IPS DF 4.7 (cell line): Measurements from ENCODE around the gene TELO2.
"Not testable (repeated sequence)": the region's sequence is repeated elsewhere in the genome, so short reads cannot be mapped to it uniquely, and the experiment has no call there.

Experiments used
- DNase-seq: peaks from one replicate; pipeline ENCODE4 v3.0.0-alpha.2; 2013; ENCODE audit warnings: low spot score; ENCODE audit errors: extremely low read depth

TELO2 gene

GRCh38 chr16:1475552-1476114 is 17.5 kb upstream of the TELO2 start:
- no peak for DNase-seq

GRCh38 chr16:1477033-1477432 is 16.1 kb upstream of the TELO2 start:
- no peak for DNase-seq

GRCh38 chr16:1478937-1479336 is 14.2 kb upstream of the TELO2 start:
- not testable (repeated sequence) for DNase-seq

GRCh38 chr16:1481906-1482835 is 11.0 kb upstream of the TELO2 start:
- DNase-seq = no peak

- DNase-seq = no peak
Measured at GRCh38 chr16:1485847-1486496, 7.2 kb upstream of the TELO2 start.

GRCh38 chr16:1486551-1487390 is 6.4 kb upstream of the TELO2 start:
- no peak for DNase-seq

GRCh38 chr16:1487395-1488053 is 5.6 kb upstream of the TELO2 start:
- DNase-seq = no peak

GRCh38 chr16:1488054-1488601 is 5.0 kb upstream of the TELO2 start:
- no peak for DNase-seq

- DNase-seq = no peak
Measured at GRCh38 chr16:1488619-1489018, 4.5 kb upstream of the TELO2 start, which contains the start of gene PTX4. PTX4 (minus strand) TSS chr16:1488944; CDS start chr16:1488909, 35 bp downstream.

GRCh38 chr16:1489077-1489476 is 4.1 kb upstream of the TELO2 start:
- no peak for DNase-seq

GRCh38 chr16:1491327-1491726 is 1.8 kb upstream of the TELO2 start:
- no peak for DNase-seq

GRCh38 chr16:1492082-1492922 is 858 bp upstream of the TELO2 start:
- DNase-seq = no peak

- no peak for DNase-seq
Measured at GRCh38 chr16:1493746-1494094, 560 bp downstream of the TELO2 start.

- no peak for DNase-seq
Measured at GRCh38 chr16:1494129-1494640, 1.0 kb downstream of the TELO2 start.

GRCh38 chr16:1494711-1495110 is 1.6 kb downstream of the TELO2 start:
- DNase-seq = no peak

- no peak for DNase-seq
Measured at GRCh38 chr16:1495211-1495888, 2.2 kb downstream of the TELO2 start.

- no peak for DNase-seq
Measured at GRCh38 chr16:1495889-1496262, 2.7 kb downstream of the TELO2 start.

GRCh38 chr16:1496464-1496863 is 3.3 kb downstream of the TELO2 start:
- DNase-seq = no peak

GRCh38 chr16:1497014-1497598 is 3.9 kb downstream of the TELO2 start:
- no peak for DNase-seq
